OCI-LY7 (cell line): Measurements from ENCODE around the gene WDR90. TPM values are rescaled to one million over a fixed set of nuclear protein-coding genes. Genes with fewer than 3 reads are reported as not detected.

ENCODE experiments used
- BruUV-seq: library from RNA; stranded (reverse); fragments of 400-500 nt; replicated peaks from 2 replicates; lab custom pipeline; 2021; lab: Mats Ljungman, UMichigan
- CTCF ChIA-PET: fragments of 300-600 bp; sonication (Branson Sonifier 250); formaldehyde crosslinking; loops from one replicate; lab custom pipeline; 2022; ENCODE audit warnings: antibody characterized with exemption; ENCODE audit not compliant: unreplicated experiment; lab: Charles Lee
- POLR2A ChIA-PET: fragments of 300-600 bp; sonication (Branson Sonifier 250); formaldehyde crosslinking; loops from one replicate; lab custom pipeline; 2022; ENCODE audit warnings: antibody characterized with exemption; lab: Charles Lee
- DNase-seq: peaks from one replicate; pipeline ENCODE4 v3.0.0-alpha.2; 2015; ENCODE audit warnings: low spot score
- H2AFZ ChIP-seq: fragments of 200-600 bp; sonication (generic), shearing (Covaris generic); 2 replicates; pipeline ENCODE4 v1.6.1; 2014; ENCODE audit warnings: mild to moderate bottlenecking, antibody characterized with exemption, low read length, moderate library complexity
- H3K27ac ChIP-seq: fragments of 200-600 bp; sonication (generic); 2 replicates; pipeline ENCODE4 v1.5.1; 2014; ENCODE audit warnings: mixed run types, low read depth, mild to moderate bottlenecking, moderate library complexity, low read length, inconsistent platforms; ENCODE audit not compliant: poor library complexity, severe bottlenecking
- H3K36me3 ChIP-seq: fragments of 200-600 bp; sonication (generic); 2 replicates; pipeline ENCODE4 v1.6.1; 2014; ENCODE audit warnings: mild to moderate bottlenecking, antibody characterized with exemption, low read length, moderate library complexity, mixed read lengths; ENCODE audit not compliant: insufficient read depth
- H3K4me1 ChIP-seq: fragments of 200-600 bp; sonication (generic); 2 replicates; pipeline ENCODE4 v1.5.1; 2014; ENCODE audit warnings: mild to moderate bottlenecking, low read length; ENCODE audit not compliant: insufficient read depth, poor library complexity, severe bottlenecking
- H3K4me2 ChIP-seq: fragments of 200-600 bp; sonication (generic); 2 replicates; pipeline ENCODE4 v1.6.1; 2014; ENCODE audit warnings: mild to moderate bottlenecking, low read length
- H3K4me3 ChIP-seq: fragments of 200-600 bp; sonication (generic); 2 replicates; pipeline ENCODE4 v1.5.1; 2014; ENCODE audit warnings: mild to moderate bottlenecking, low read depth, low read length; ENCODE audit not compliant: poor library complexity, severe bottlenecking
- H3K79me2 ChIP-seq: fragments of 200-600 bp; sonication (generic); 2 replicates; pipeline ENCODE4 v1.6.1; 2016; ENCODE audit warnings: low read depth, mild to moderate bottlenecking, low read length, moderate library complexity, mixed read lengths; ENCODE audit not compliant: insufficient read depth
- H3K9me2 ChIP-seq: fragments of 200-600 bp; sonication (generic); 2 replicates; pipeline ENCODE4 v1.6.1; 2016; ENCODE audit warnings: mild to moderate bottlenecking, low read length, mixed read lengths; ENCODE audit not compliant: insufficient read depth
- H3K9me3 ChIP-seq: fragments of 200-600 bp; sonication (generic); 2 replicates; pipeline ENCODE4 v1.6.1; 2014; ENCODE audit warnings: mild to moderate bottlenecking, mixed run types, low read length, mixed read lengths
- H4K20me1 ChIP-seq: fragments of 200-600 bp; sonication (generic); 2 replicates; pipeline ENCODE4 v1.6.1; 2014; ENCODE audit warnings: mild to moderate bottlenecking, antibody characterized with exemption, low read length, moderate library complexity, mixed read lengths; ENCODE audit not compliant: insufficient read depth
- CTCF ChIP-seq: fragments of 200-600 bp; sonication (generic); conservative IDR thresholded peaks from 2 replicates; pipeline ENCODE4 v1.5.1; 2014; ENCODE audit warnings: mild to moderate bottlenecking, antibody characterized with exemption, low read length, moderate library complexity, mixed read lengths
- EZH2phosphoT487 ChIP-seq: fragments of 200-600 bp; sonication (generic); IDR thresholded peaks from 2 replicates; pipeline ENCODE4 v1.6.1; 2018; ENCODE audit warnings: low read depth, borderline replicate concordance, mild to moderate bottlenecking, mixed run types, antibody characterized with exemption, low read length, moderate library complexity, mixed read lengths
- intact Hi-C: fragments of 100-400 bp; cut with micrococcal nuclease; formaldehyde crosslinking; loops from one replicate; pipeline ENCODE4 v1.10.0; 2022; ENCODE audit not compliant: unreplicated experiment
- total RNA-seq, 2 experiments: library from RNA; depleted of rRNA in 1 of 2; stranded (reverse); fragments of >200 nt in 1 of 2; shearing (Covaris generic) in 1 of 2; gene quantifications; 2 replicates each; pipeline ENCODE4 v1.2.3, GENCODE V29; 2014 to 2022

Gene WDR90
- total RNA-seq, 2 experiments from 2014 or later, result 110 to 153 TPM

GRCh38 chr16:674968-675883 lies 26.1 kb downstream of the WDR90 start, which contains the start of gene RHBDL1:
Gene RHBDL1 (plus strand): TSS chr16:675671. CDS start chr16:675791, 120 bp downstream.
- H3K9me2 ChIP-seq, result no peaks in the 10 kb centered on the region
- ChIA-PET CTCF (interaction anchor here (0.6 kb wide), 1 partner anchor 93 kb away, joined by 4 read pairs; no protein-coding TSS in a partner anchor), POLR2A (no interaction called here)
- H4K20me1 ChIP-seq, result no peaks in the 10 kb centered on the region; the same call in 1 of the 2 replicates
- H3K4me3 ChIP-seq, result no peak within 1 kb of the TSS
- BruUV-seq, result no TSS peak
- no peaks in the 10 kb centered on the region for H3K79me2 ChIP-seq
- H2AFZ ChIP-seq, result no peak within 1 kb of the TSS
- H3K4me2 ChIP-seq, result no peak within 1 kb of the TSS
- H3K36me3 ChIP-seq, result peaks cover 40% of the 10 kb centered on the region
- no peak for DNase-seq
- no peaks in the 10 kb centered on the region for H3K9me3 ChIP-seq
- no peak within 1 kb of the TSS for H3K27ac ChIP-seq
- H3K4me1 ChIP-seq, result peaks cover 13% of the 10 kb centered on the region
- intact Hi-C loops, result no loop called here
- TF ChIP-seq EZH2phosphoT487 (no peak), CTCF (no peak)

- H4K20me1 ChIP-seq, result peaks cover 1% of the 10 kb centered on the region; the same call in 1 of the 2 replicates
- H3K27ac ChIP-seq, result no peak overlapping the region
- H3K4me2 ChIP-seq, result no peak overlapping the region
- no peaks in the 10 kb centered on the region for H3K9me3 ChIP-seq
- peaks cover 14% of the 10 kb centered on the region for H3K4me1 ChIP-seq
- no peak overlapping the region for H3K4me3 ChIP-seq
- CTCF ChIA-PET, result interaction anchor here (0.6 kb wide), 1 partner anchor 93 kb away, joined by 4 read pairs; no protein-coding TSS in a partner anchor
- BruUV-seq, result no TSS peak
- POLR2A ChIA-PET, result no interaction called here
- H3K79me2 ChIP-seq, result peaks cover 5% of the 10 kb centered on the region; the same call in 1 of the 2 replicates
- intact Hi-C loops, result no loop called here
- no peak overlapping the region for H2AFZ ChIP-seq
- no peak for DNase-seq
- no peaks in the 10 kb centered on the region for H3K9me2 ChIP-seq
- H3K36me3 ChIP-seq, result peaks cover 32% of the 10 kb centered on the region
- TF ChIP-seq CTCF (no peak), EZH2phosphoT487 (no peak)
These were observed 26.9 kb downstream of the WDR90 start for GRCh38 chr16:675884-676564.
